Progenitor cell of endocrine pancreas (in vitro differentiated cells): ENCODE results near the gene ANKS1B. TPM values are rescaled to one million over a fixed set of nuclear protein-coding genes. Genes with fewer than 3 reads are reported as not detected.

Experiments used
- DNase-seq: peaks from one replicate; pipeline ENCODE4 v3.0.0; 2021; ENCODE audit warnings: low spot score; ENCODE audit not compliant: unreplicated experiment
- H3K27ac Mint-ChIP-seq: 2 replicates; pipeline ENCODE4 v1.8.0; 2021; ENCODE audit warnings: mild to moderate bottlenecking, moderate library complexity, mixed read lengths
- H3K27me3 Mint-ChIP-seq: 2 replicates; pipeline ENCODE4 v1.8.0; 2021; ENCODE audit warnings: mixed read lengths
- H3K36me3 Mint-ChIP-seq: 2 replicates; pipeline ENCODE4 v1.8.0; 2022; ENCODE audit warnings: mixed read lengths; ENCODE audit not compliant: insufficient read depth
- H3K4me1 Mint-ChIP-seq: 2 replicates; pipeline ENCODE4 v1.8.0; 2021; ENCODE audit warnings: low read depth, mixed read lengths
- H3K4me3 Mint-ChIP-seq: 2 replicates; pipeline ENCODE4 v1.8.0; 2021; ENCODE audit warnings: low read depth, mild to moderate bottlenecking, moderate library complexity, mixed read lengths
- H3K9me3 Mint-ChIP-seq: 2 replicates; pipeline ENCODE4 v1.8.0; 2021; ENCODE audit warnings: low read depth, mixed read lengths
- CTCF ChIP-seq: fragments of 200-600 bp; sonication (generic); IDR thresholded peaks from one replicate; pipeline ENCODE4 v1.5.0; 2021; ENCODE audit warnings: antibody characterized with exemption, mild to moderate bottlenecking; ENCODE audit not compliant: unreplicated experiment
- total RNA-seq: library from RNA; stranded (reverse); gene quantifications from 2 replicates; pipeline ENCODE4 v1.2.1, GENCODE V29; 2021

The ANKS1B gene
- total RNA-seq, 1 donor from 2014 or later = 10.1 TPM

- H3K27ac Mint-ChIP-seq = no peak overlapping the region
- no peak overlapping the region for H3K4me3 Mint-ChIP-seq
- no peak for DNase-seq
- H3K9me3 Mint-ChIP-seq = no peaks in the 10 kb centered on the region
- no peak for TF ChIP-seq CTCF
- peaks cover 5% of the 10 kb centered on the region for H3K27me3 Mint-ChIP-seq
- no peaks in the 10 kb centered on the region for H3K36me3 Mint-ChIP-seq
- H3K4me1 Mint-ChIP-seq = no peaks in the 10 kb centered on the region
Measured at GRCh38 chr12:99057670-99058069, 927.1 kb downstream of the ANKS1B start.

GRCh38 chr12:99056186-99056585, 928.5 kb downstream of the ANKS1B start:
- Mint-ChIP-seq H3K27me3 (no peaks in the 10 kb centered on the region), H3K4me1 (no peaks in the 10 kb centered on the region), H3K27ac (no peak overlapping the region), H3K9me3 (no peaks in the 10 kb centered on the region), H3K36me3 (no peaks in the 10 kb centered on the region), H3K4me3 (no peak overlapping the region)
- TF ChIP-seq CTCF = no peak
- DNase-seq = no peak

GRCh38 chr12:99055299-99055698, 929.4 kb downstream of the ANKS1B start:
- H3K27ac Mint-ChIP-seq = no peak overlapping the region
- H3K36me3 Mint-ChIP-seq = no peaks in the 10 kb centered on the region
- H3K27me3 Mint-ChIP-seq = no peaks in the 10 kb centered on the region
- no peaks in the 10 kb centered on the region for H3K9me3 Mint-ChIP-seq
- no peak overlapping the region for H3K4me3 Mint-ChIP-seq
- DNase-seq = no peak
- no peaks in the 10 kb centered on the region for H3K4me1 Mint-ChIP-seq
- no peak for TF ChIP-seq CTCF

GRCh38 chr12:99054601-99055128, 930.1 kb downstream of the ANKS1B start:
- H3K27ac Mint-ChIP-seq = no peak overlapping the region
- H3K36me3 Mint-ChIP-seq = no peaks in the 10 kb centered on the region
- no peaks in the 10 kb centered on the region for H3K9me3 Mint-ChIP-seq

GRCh38 chr12:99053616-99054362, 930.9 kb downstream of the ANKS1B start:
- Mint-ChIP-seq H3K9me3 (no peaks in the 10 kb centered on the region), H3K4me1 (no peaks in the 10 kb centered on the region), H3K27ac (no peak overlapping the region), H3K4me3 (no peak overlapping the region), H3K27me3 (no peaks in the 10 kb centered on the region), H3K36me3 (no peaks in the 10 kb centered on the region)
- TF ChIP-seq CTCF = no peak
- no peak for DNase-seq

More at GRCh38 chr12:99054601-99055128, 930.1 kb downstream of the ANKS1B start:
- no peak for DNase-seq
- Mint-ChIP-seq H3K4me1 (no peaks in the 10 kb centered on the region), H3K4me3 (no peak overlapping the region), H3K27me3 (no peaks in the 10 kb centered on the region)
- no peak for TF ChIP-seq CTCF
